GM12874 (cell line): ENCODE results near the gene PCP4L1.

ENCODE experiments used
- CTCF ChIP-seq: IDR thresholded peaks from 2 replicates; pipeline ENCODE4 v1.5.1; 2011; ENCODE audit warnings: low read depth, mild to moderate bottlenecking, control low read depth, low read length, moderate library complexity; ENCODE audit not compliant: insufficient read depth

The PCP4L1 gene

GRCh38 chr1:161218301-161219077 is 40.1 kb upstream of the PCP4L1 start:
- no peak for TF ChIP-seq CTCF

GRCh38 chr1:161219078-161219892 is 39.3 kb upstream of the PCP4L1 start:
- no peak for TF ChIP-seq CTCF

- TF ChIP-seq CTCF: no peak
Measured at GRCh38 chr1:161220002-161220401, 38.5 kb upstream of the PCP4L1 start.

GRCh38 chr1:161222175-161223019 is 36.1 kb upstream of the PCP4L1 start:
- TF ChIP-seq CTCF: no peak

- TF ChIP-seq CTCF: no peak
Measured at GRCh38 chr1:161223805-161224694, 34.5 kb upstream of the PCP4L1 start.

- TF ChIP-seq CTCF: no peak
Measured at GRCh38 chr1:161225178-161225533, 33.4 kb upstream of the PCP4L1 start.
